HepG2 (cell line): ENCODE measurements around the gene CCDC57. TPM values are rescaled to one million over a fixed set of nuclear protein-coding genes. Genes with fewer than 3 reads are reported as not detected.

Source experiments
- BHLHE40 ChIP-seq: IDR thresholded peaks from 2 replicates; pipeline ENCODE4 v1.6.1; 2011; ENCODE audit warnings: low read length, improper control_type of control experiment
- CBX5 ChIP-seq: sonication (generic); formaldehyde crosslinking; IDR thresholded peaks from 2 replicates; pipeline ENCODE4 v1.4.0; 2020; ENCODE audit warnings: missing genetic modification reagents, borderline replicate concordance
- ELF1 ChIP-seq: sonication (generic); formaldehyde crosslinking; IDR thresholded peaks from 2 replicates; pipeline ENCODE4 v1.4.0; 2020; ENCODE audit warnings: missing genetic modification reagents
- ETV5 ChIP-seq: IDR thresholded peaks from 2 replicates; pipeline ENCODE4 v1.6.1; 2018; ENCODE audit warnings: missing biosample characterization, missing genetic modification reagents, inconsistent platforms, borderline replicate concordance
- FOXC1 ChIP-seq: sonication (generic); formaldehyde crosslinking; IDR thresholded peaks from 2 replicates; pipeline ENCODE4 v1.8.0; 2022; ENCODE audit warnings: mild to moderate bottlenecking, missing genetic modification reagents, borderline replicate concordance
- HHEX ChIP-seq: IDR thresholded peaks from 2 replicates; pipeline ENCODE4 v1.6.1; 2016; ENCODE audit warnings: control low read depth
- HIVEP1 ChIP-seq: sonication (generic); formaldehyde crosslinking; IDR thresholded peaks from 2 replicates; pipeline ENCODE4 v1.4.0; 2020; ENCODE audit warnings: mild to moderate bottlenecking, missing genetic modification reagents
- HOXA3 ChIP-seq: sonication (generic); formaldehyde crosslinking; IDR thresholded peaks from 2 replicates; pipeline ENCODE4 v1.5.0; 2020; ENCODE audit warnings: missing genetic modification reagents
- IRF2 ChIP-seq: IDR thresholded peaks from 2 replicates; pipeline ENCODE4 v1.6.1; 2018; ENCODE audit warnings: missing genetic modification reagents, missing compliant biosample characterization
- MIER2 ChIP-seq: IDR thresholded peaks from 2 replicates; pipeline ENCODE4 v1.6.1; 2016; ENCODE audit warnings: missing biosample characterization, missing genetic modification reagents
- NR3C1 ChIP-seq: sonication (generic); formaldehyde crosslinking; IDR thresholded peaks from 2 replicates; pipeline ENCODE4 v1.4.0; 2020; ENCODE audit warnings: missing genetic modification reagents
- PRMT3 ChIP-seq: sonication (generic); formaldehyde crosslinking; IDR thresholded peaks from 2 replicates; pipeline ENCODE4 v1.8.1; 2022; ENCODE audit warnings: low read depth, mild to moderate bottlenecking, moderate library complexity, missing genetic modification reagents, borderline replicate concordance
- RXRA ChIP-seq: sonication (generic); formaldehyde crosslinking; IDR thresholded peaks from 2 replicates; pipeline ENCODE4 v1.5.1; 2020; ENCODE audit warnings: missing genetic modification reagents
- SKI ChIP-seq: fragments of 450-650 bp; IDR thresholded peaks from one replicate; pipeline ENCODE4 v1.6.1; 2018; ENCODE audit warnings: mild to moderate bottlenecking; ENCODE audit not compliant: partially characterized antibody
- SRSF4 ChIP-seq: fragments of 200-400 bp; formaldehyde crosslinking; IDR thresholded peaks from one replicate; pipeline ENCODE4 v1.6.1; 2018; ENCODE audit warnings: mild to moderate bottlenecking, low read depth, low read length, moderate library complexity; ENCODE audit not compliant: poor library complexity, severe bottlenecking
- TARDBP ChIP-seq: sonication (generic); formaldehyde crosslinking; IDR thresholded peaks from 2 replicates; pipeline ENCODE4 v1.8.0; 2022; ENCODE audit warnings: mild to moderate bottlenecking, missing genetic modification reagents
- TOE1 ChIP-seq: sonication (generic); formaldehyde crosslinking; IDR thresholded peaks from 2 replicates; pipeline ENCODE4 v1.4.0; 2020; ENCODE audit warnings: mild to moderate bottlenecking, missing genetic modification reagents
- ZNF17 ChIP-seq: sonication (generic); formaldehyde crosslinking; IDR thresholded peaks from 2 replicates; pipeline ENCODE4 v1.5.0; 2020; ENCODE audit warnings: mild to moderate bottlenecking, missing genetic modification reagents
- ZNF704 ChIP-seq: sonication (generic); formaldehyde crosslinking; IDR thresholded peaks from 2 replicates; pipeline ENCODE4 v1.8.1; 2023; ENCODE audit warnings: mild to moderate bottlenecking, inconsistent platforms, moderate library complexity, missing genetic modification reagents, borderline replicate concordance
- polyA plus RNA-seq, 8 experiments: library from polyadenylated mRNA; depleted of rRNA in 3 of 8; stranded (reverse) in 7 of 8; unstranded in 1 of 8; fragments of >200 nt; fragmentation: Illumina TruSeq in 4 of 8; extraction: Trizol in 4 of 8; gene quantifications; 2 replicates each; pipeline versions ENCODE4 v1.2.1 to v1.2.3, GENCODE V29; 2011 to 2016; ENCODE audit warnings: low read depth in 4 of 8, missing spikeins in 1 of 8, mixed read lengths in 1 of 8; ENCODE audit not compliant: insufficient read depth in 1 of 8
- total RNA-seq, 5 experiments: library from RNA; depleted of rRNA; stranded (reverse); fragments of >200 nt; fragmentation: Illumina TruSeq; extraction: Trizol; gene quantifications; 2 replicates each; pipeline ENCODE4 v1.2.3, GENCODE V29; 2016; ENCODE audit warnings: low read depth in 1 of 5
- TF ChIP-seq, protein P1 (sequence below): sonication (generic); formaldehyde crosslinking; IDR thresholded peaks from 2 replicates; pipeline ENCODE4 v1.8.1; 2023; ENCODE audit warnings: mild to moderate bottlenecking, missing genetic modification reagents
- TF ChIP-seq, protein P2 (sequence below): sonication (generic); formaldehyde crosslinking; IDR thresholded peaks from 2 replicates; pipeline ENCODE4 v1.4.0; 2020; ENCODE audit warnings: missing genetic modification reagents, mild to moderate bottlenecking, borderline replicate concordance
- TF ChIP-seq, protein P3 (sequence below): sonication (generic); formaldehyde crosslinking; IDR thresholded peaks from 2 replicates; pipeline ENCODE4 v1.5.0; 2020; ENCODE audit warnings: missing genetic modification reagents

The CCDC57 gene
- total and polyA plus RNA-seq, 2 of the 13 experiments (the other 11 are each of a cell fraction or from before 2014, with no cell fraction given): 59.3 to 59.9 TPM

- TF ChIP-seq, protein P1, sequence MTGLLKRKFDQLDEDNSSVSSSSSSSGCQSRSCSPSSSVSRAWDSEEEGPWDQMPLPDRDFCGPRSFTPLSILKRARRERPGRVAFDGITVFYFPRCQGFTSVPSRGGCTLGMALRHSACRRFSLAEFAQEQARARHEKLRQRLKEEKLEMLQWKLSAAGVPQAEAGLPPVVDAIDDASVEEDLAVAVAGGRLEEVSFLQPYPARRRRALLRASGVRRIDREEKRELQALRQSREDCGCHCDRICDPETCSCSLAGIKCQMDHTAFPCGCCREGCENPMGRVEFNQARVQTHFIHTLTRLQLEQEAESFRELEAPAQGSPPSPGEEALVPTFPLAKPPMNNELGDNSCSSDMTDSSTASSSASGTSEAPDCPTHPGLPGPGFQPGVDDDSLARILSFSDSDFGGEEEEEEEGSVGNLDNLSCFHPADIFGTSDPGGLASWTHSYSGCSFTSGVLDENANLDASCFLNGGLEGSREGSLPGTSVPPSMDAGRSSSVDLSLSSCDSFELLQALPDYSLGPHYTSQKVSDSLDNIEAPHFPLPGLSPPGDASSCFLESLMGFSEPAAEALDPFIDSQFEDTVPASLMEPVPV (CRISPR knock-in tag): peak; percentile 75
- TF ChIP-seq TOE1 (CRISPR knock-in tag) (no peak), RXRA (CRISPR knock-in tag) (peak; percentile 98), ZNF704 (CRISPR knock-in tag) (no peak), HIVEP1 (peak; percentile 71; the same call in 1 of the 2 replicates), ZNF17 (CRISPR knock-in tag) (no peak), SKI (no peak), FOXC1 (0 out of 2 replicates have a peak, but pooled peaks have one; percentile 33), ETV5 (CRISPR knock-in tag) (0 out of 2 replicates have a peak, but pooled peaks have one; percentile 7), SRSF4 (peak; percentile 93), NR3C1 (CRISPR knock-in tag) (no peak), ELF1 (CRISPR knock-in tag) (peak; percentile 32; the same call in 1 of the 2 replicates), HHEX (no peak), TARDBP (CRISPR knock-in tag) (no peak), BHLHE40 (no peak), IRF2 (no peak), CBX5 (CRISPR knock-in tag) (no peak), PRMT3 (CRISPR knock-in tag) (no peak), HOXA3 (CRISPR knock-in tag) (no peak; the same call in 1 of the 2 replicates), MIER2 (CRISPR knock-in tag) (no peak)
- TF ChIP-seq, protein P2, sequence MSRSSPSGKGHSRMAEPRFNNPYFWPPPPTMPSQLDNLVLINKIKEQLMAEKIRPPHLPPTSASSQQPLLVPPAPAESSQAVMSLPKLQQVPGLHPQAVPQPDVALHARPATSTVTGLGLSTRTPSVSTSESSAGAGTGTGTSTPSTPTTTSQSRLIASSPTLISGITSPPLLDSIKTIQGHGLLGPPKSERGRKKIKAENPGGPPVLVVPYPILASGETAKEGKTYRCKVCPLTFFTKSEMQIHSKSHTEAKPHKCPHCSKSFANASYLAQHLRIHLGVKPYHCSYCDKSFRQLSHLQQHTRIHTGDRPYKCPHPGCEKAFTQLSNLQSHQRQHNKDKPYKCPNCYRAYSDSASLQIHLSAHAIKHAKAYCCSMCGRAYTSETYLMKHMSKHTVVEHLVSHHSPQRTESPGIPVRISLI: peak; percentile 7; the same call in 1 of the 2 replicates
- TF ChIP-seq, protein P3, sequence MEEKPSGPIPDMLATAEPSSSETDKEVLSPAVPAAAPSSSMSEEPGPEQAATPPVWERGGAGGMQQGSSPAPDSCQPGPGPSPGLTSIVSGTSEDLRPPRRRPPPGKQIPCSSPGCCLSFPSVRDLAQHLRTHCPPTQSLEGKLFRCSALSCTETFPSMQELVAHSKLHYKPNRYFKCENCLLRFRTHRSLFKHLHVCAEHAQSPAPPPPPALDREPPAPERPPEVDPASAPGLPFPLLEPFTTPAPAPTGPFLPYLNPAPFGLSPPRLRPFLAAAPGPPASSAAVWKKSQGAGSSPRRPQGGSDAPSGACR: 0 out of 2 replicates have a peak, but pooled peaks have one; percentile 63
These were observed 113.5 kb downstream of the CCDC57 start (continued) for GRCh38 chr17:82098939-82099763.
